Stimulated activated CD4-positive, alpha-beta T cell treated with anti-CD3 and anti-CD28 coated beads, TNF-alpha, amount 100 ng/mL, for 24 hours (primary cell): ENCODE data around the gene OTUB1.

ENCODE experiments used
- DNase-seq, 3 experiments: peaks; one replicate each; pipeline ENCODE4 v3.0.0-alpha.2; 2020; ENCODE audit warnings: low read depth in 3 of 3

Gene OTUB1

GRCh38 chr11:64004590-64004984, 18.3 kb downstream of the OTUB1 start:
- no peak for DNase-seq

GRCh38 chr11:64005691-64006090, 19.5 kb downstream of the OTUB1 start:
- no peak for DNase-seq

DNA sequence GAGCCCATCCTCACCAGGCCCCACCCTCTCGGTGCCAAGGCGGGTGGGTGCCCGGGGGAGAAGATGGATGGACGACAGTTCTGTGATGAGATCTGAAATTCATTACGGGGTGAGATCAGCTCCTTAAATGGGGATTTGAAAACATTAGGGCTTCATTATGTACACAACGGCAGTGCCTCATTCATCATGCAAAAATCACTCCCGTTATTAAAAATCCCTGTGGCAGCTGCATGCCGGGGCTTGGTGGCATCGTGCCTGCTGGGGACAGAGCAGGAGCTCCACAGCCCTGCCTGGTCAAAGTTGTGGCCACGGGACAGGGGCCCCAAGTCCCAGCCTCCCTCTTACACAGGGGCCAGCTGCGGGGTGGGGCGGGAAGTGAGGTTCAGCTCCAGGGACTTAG, 20.2 kb downstream of the OTUB1 start:
- DNase-seq, result no peak

DNA sequence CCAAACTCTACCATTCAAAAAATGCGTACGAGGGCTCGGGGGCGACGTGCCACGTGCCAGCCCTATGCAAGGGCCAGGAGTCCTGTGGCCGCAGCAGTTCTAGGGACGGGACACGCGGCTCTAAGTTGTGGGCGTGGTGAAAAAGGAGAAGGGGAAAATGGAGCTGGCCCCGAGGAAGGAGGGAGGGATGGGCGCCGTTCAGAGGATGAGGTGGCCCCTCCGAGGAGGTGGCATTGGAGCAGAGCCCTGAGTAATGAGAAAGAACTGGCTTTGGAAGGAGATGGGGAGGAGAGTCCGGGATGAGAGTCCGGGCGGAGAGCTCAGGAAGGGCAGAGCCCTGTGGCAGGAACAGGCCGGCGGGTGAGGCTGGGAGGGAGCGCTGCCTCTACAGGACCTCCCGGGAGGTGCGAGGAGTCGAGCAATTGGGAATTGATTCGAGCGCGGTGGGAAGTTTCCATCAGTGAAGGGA, 21.0 kb downstream of the OTUB1 start:
- no peak for DNase-seq

- no peak for DNase-seq
Observed at GRCh38 chr11:64007629-64008282, 21.5 kb downstream of the OTUB1 start.

DNA sequence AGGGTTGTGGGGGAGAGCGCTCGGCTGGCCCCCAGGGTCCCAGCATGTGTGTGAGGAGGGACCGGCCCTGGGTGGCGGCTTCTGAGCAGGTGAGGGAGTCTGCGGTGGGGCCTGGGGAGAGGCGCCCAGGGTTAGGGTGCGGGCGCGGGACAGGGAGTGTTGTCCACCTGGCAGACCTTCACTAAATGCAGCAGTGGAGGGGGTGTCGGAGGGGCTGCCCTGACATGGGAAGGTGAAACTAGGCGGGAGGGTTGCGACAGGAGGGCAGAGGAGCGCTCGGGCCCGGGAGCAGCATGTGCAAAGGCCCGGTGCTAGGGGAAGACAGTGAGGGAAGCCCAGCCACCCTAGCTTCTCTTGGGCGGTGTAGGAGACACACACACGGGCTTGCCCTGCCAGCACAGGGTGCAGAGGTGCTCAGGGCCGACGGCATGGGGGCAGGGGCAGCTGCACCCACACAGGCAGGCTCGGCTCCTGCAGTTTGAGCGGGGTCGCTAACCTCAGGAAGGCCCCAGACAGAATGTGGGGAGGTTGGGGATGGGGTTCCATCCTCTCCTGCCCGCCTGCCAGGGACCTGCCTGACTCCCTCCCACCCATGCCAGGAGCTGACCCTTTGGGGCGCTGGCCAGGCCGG, 22.2 kb downstream of the OTUB1 start:
- DNase-seq, result no peak

DNA sequence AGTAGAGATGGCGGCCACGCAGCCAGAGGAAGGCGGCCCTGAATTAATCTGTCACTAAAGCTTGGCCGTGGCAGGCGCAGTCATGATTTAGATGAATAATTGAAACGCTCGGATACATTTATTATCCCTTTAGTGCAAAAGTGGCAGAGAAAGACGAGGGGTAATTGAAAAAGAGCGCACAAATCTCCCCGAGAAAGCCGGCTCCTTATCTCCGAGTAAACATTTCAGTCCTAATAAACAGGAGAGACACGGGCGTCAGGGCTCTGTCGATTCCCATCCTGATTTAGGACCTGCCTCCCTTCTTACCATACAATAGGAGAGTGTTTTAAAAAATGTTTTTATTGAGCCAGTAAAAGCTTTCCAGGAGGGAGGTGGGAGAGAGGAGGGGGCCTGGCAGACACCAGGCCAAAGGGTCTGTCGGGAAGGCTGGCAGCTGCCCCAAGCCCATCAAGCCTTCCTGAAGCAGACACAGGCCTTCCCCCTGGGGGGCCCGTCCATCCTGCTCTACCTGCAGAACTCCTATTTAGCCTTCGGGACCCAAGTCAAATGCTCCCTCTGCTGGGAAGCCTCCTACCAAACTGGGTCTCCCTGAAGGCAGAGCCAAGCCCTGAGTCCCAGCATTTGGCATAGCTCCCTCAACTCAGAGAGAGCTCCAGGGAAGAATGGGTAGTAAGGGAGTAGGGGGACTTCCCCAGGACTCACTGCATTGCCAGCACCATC, 22.8 kb downstream of the OTUB1 start:
- DNase-seq, result no peak

DNA sequence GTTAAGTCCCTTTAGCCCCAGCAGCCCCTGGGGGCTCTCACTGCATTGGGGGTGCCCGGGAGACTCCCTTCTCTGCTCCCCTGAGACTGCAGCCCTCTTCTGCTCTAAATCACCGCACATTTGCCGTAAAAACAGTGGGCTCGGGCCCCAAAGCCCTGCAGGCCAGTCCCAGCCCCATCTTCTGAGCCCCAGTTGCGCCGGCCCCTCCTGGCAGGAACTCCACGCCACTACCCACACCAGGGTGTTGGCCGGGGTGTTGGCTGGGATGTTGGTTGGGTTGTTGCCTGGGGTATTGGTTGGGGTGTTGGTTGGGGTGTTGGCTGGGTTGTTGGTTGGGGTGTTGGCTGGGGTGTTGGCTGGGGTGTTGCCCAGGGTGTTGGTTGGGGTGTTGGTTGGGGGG, 23.5 kb downstream of the OTUB1 start:
- no peak for DNase-seq

- DNase-seq, result no peak
Observed at GRCh38 chr11:64010783-64011182, 24.5 kb downstream of the OTUB1 start.

- DNase-seq, result no peak
Observed at GRCh38 chr11:64011371-64011770, 25.1 kb downstream of the OTUB1 start.

DNA sequence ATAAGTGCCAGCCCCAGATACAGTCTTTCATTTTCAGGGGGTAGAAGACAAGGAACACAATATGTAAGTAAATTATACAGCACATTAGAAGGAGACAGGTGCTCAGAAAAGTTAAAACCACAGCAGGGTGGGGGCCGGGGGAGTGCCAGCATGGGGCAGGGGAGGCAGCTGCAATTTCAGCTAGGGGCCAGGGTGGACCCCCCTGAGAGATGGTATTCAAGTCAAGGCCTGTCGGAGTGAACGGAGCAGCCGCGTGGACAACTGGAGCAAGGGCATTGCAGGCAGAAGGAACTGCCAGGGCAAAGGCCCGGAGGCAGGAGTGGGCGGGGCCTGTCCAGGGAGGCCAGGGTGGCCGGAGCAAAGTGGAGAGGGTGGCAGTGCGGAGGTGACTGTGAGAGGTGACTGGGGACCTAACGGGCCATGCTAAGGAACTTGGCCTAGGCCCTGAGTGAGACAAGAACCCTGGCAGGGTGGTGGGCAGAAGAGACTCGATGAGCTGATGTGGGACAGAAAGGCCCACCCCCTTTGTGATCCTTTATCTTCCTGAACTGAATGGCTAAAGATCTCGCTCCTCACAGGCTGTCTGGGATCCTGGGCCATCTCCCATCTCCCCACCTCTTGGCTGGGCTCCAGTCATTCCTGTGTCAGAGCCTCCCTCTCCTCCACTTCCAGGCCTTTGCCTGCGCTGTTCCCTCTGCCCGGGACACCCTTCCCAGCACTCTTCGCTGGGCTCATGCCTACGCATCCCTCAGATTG, 27.1 kb downstream of the OTUB1 start:
- DNase-seq, result no peak

GRCh38 chr11:64014356-64014755, 28.1 kb downstream of the OTUB1 start:
- DNase-seq, result no peak

- no peak for DNase-seq
Observed at GRCh38 chr11:64015510-64015909, 29.3 kb downstream of the OTUB1 start.

- DNase-seq, result no peak
Observed at GRCh38 chr11:64015935-64016845, 30.0 kb downstream of the OTUB1 start.

DNA sequence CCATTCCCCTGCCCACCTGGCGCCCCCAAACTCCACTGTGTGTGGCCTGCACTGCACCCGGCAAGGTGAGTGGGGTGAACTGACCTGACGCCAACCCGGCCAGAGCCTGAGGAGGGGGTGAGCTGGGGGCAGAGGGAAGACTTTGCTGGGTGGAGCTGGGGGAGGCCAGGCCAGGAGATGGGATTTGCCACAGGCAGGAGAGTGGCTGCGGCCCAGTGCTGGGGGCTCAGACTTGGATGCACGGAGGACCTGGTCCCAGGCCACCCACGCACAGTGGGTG, 31.6 kb downstream of the OTUB1 start:
- DNase-seq, result no peak

- no peak for DNase-seq
Observed at GRCh38 chr11:64018310-64018709, 32.1 kb downstream of the OTUB1 start.

- DNase-seq, result no peak
Observed at GRCh38 chr11:64019106-64020037, 33.1 kb downstream of the OTUB1 start.

- no peak for DNase-seq
Observed at GRCh38 chr11:64020976-64021756, 34.9 kb downstream of the OTUB1 start.

DNA sequence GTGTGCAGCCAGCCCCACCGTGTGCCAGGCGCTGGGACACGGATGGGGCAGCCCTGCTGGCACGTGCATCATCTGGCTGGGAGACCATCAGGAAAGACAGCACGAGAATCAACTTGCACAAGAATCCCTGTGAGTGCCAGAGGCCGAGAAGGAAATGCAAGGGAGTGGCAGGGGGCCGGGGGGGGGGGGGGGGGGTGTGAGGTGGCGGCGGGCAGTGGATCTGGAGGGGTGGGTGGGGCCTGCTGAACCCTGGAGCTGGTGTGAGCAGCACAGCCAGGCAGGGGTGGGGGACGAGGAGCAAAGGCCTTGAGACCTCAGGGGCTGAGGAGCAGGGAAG, 35.5 kb downstream of the OTUB1 start:
- DNase-seq, result no peak
